Heart left ventricle (tissue), 16 donors: ENCODE data around the gene SLC17A8. TPM values are rescaled to one million over a fixed set of nuclear protein-coding genes. Genes with fewer than 3 reads are reported as not detected.
"Not testable (repeated sequence)": the region's sequence is repeated elsewhere in the genome, so short reads cannot be mapped to it uniquely, and the experiment has no call there.

Experiments
- ATAC-seq, 4 donors: fragments of 200-7000 bp; cut with Tn5 transposase; one replicate each; pipeline ENCODE4 v1.9.1; 2020 to 2022; ENCODE audit warnings: moderate library complexity in 4 of 4, mild to moderate bottlenecking in 3 of 4, moderate number of reproducible peaks in 1 of 4
- DNase-seq, 5 donors: peaks; one replicate each; pipeline ENCODE4 v3.0.0-alpha.2; 2020
- H3K27ac ChIP-seq, 12 donors: fragments of 200-600 bp; sonication (generic) in 4 of 12; one replicate each; pipeline versions ENCODE4 v1.5.0 to v1.8.0; 2016 to 2022; ENCODE audit warnings: mild to moderate bottlenecking in 2 of 12
- H3K27me3 ChIP-seq, 9 donors: fragments of 200-600 bp; sonication (generic) in 2 of 9; one replicate each; pipeline versions ENCODE4 v1.5.1 to v1.8.0; 2016 to 2022; ENCODE audit warnings: mild to moderate bottlenecking in 3 of 9
- H3K36me3 ChIP-seq, 9 donors: fragments of 200-600 bp; sonication (generic) in 2 of 9; one replicate each; pipeline versions ENCODE4 v1.5.0 to v1.8.0; 2018 to 2022; ENCODE audit warnings: mild to moderate bottlenecking in 2 of 9
- H3K4me1 ChIP-seq, 12 donors: fragments of 200-600 bp; sonication (generic) in 4 of 12; one replicate each; pipeline versions ENCODE4 v1.5.0 to v1.8.0; 2016 to 2022; ENCODE audit warnings: mild to moderate bottlenecking in 3 of 12
- H3K4me3 ChIP-seq, 12 donors: fragments of 200-600 bp; sonication (generic) in 4 of 12; one replicate each; pipeline versions ENCODE4 v1.5.0 to v1.8.0; 2017 to 2022; ENCODE audit warnings: mild to moderate bottlenecking in 9 of 12, moderate library complexity in 4 of 12
- H3K9me3 ChIP-seq, 12 donors: fragments of 200-600 bp; sonication (generic) in 4 of 12; one replicate each; pipeline versions ENCODE4 v1.5.0 to v1.8.0; 2016 to 2022; ENCODE audit warnings: mild to moderate bottlenecking in 1 of 12
- POLR2A ChIP-seq, 2 donors: fragments of 450-650 bp; IDR thresholded peaks; one replicate each; pipeline ENCODE4 v1.6.1; 2017; ENCODE audit warnings: antibody characterized with exemption in 2 of 2, mild to moderate bottlenecking in 2 of 2, moderate library complexity in 2 of 2
- WGBS, 4 donors: extraction: QIAGEN DNeasy Blood & Tissue Kit in 2 of 4; methylation state at CpG; one replicate each; pipeline versions ENCODE4 v1.1.5 to v1.1.7; 2013 to 2018; 5-methylcytosine and 5-hydroxymethylcytosine counted together
- intact Hi-C, 10 donors: fragments of 100-400 bp; cut with DNase I; formaldehyde crosslinking; loops; one replicate each; pipeline versions ENCODE4 v1.11.1 to v1.14.2; 2022
- polyA plus RNA-seq, 2 donors: library from polyadenylated mRNA; stranded (reverse); fragments of 200-250 nt; gene quantifications; one replicate each; pipeline ENCODE4 v1.2.3, GENCODE V29; 2013
- total RNA-seq, 9 donors: library from RNA; depleted of rRNA in 2 of 9; stranded (reverse); fragments of >200 nt in 2 of 9; fragmentation: NEBNext Ultra II Directional in 3 of 9; extraction: Animal tissue kit (Norgen Biotek cat#: 25700) in 3 of 9; gene quantifications; one replicate each; pipeline versions ENCODE4 v1.1.0 to v1.2.4, GENCODE V29; 2016 to 2023
- TF ChIP-seq, protein P1 (sequence below), 12 donors: fragments of 200-600 bp; sonication (generic) in 4 of 12; IDR thresholded peaks; one replicate each; pipeline versions ENCODE4 v1.5.0 to v1.8.0; 2018 to 2022; ENCODE audit warnings: antibody characterized with exemption in 12 of 12, mild to moderate bottlenecking in 5 of 12
- donor health status: ischemic (EF 13 %, LVEDD 7.1; RV severe dilation, severe dysfunction).
- donor health status: healthy with polysubstance abuse.
- donor health status: DM: no; HTN: yes; CAD: no.
- donor health status: DM: no; HTN: no; CAD: no.
- donor health status: ischemic (EF 25% LVEDD 6.9; RV normal size, moderate dysfunction).
- donor health status: ischemic (EF 25% LVEDD 5.7; RV mildly dilated, moderate dysfunction).
- donor health status: healthy.
- donor health status: DM: yes; HTN: yes; CAD: no.
- donor health status: ischemic (EF 35%, LVEDD 5.7; RV mildly dilated, moderate dysfunction).
- donor health status: nonischemic (EF 11% LVEDD 7.7; RV severe dilation, severe dysfunction).
- donor health status: DM: yes; HTN: yes; CAD: no.
- donor health status: PGD.
- donor health status: ischemic (EF 29% LVEDD 5.4; RV normal size, mild dysfunction).
- donor health status: nonischemic (EF 23%, LVEDD 6.1; RV moderate dilation, normal function).

Gene SLC17A8
- total and polyA plus RNA-seq, 11 donors = 0.15 TPM; not detected in 10

DNA sequence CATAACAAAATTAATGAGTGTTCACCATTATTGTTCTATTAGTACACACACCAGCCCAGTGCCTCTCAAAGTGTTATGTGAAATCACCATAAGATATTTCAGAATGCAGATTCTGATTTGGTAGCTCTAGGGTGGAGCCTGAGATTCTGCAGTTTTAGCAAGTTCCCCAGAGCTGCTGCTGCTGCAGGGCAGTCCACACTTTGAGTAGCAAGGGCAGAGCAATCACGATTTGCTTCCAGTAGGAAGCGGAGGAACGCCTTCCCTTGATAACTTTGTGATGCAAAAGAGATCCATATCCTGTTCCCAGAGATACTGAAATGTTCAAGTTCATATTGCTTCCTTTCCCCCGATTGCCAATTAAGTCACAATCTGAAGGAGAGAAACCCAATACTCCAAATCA, 57.9 kb downstream of the SLC17A8 start:
- TF ChIP-seq, protein P1, sequence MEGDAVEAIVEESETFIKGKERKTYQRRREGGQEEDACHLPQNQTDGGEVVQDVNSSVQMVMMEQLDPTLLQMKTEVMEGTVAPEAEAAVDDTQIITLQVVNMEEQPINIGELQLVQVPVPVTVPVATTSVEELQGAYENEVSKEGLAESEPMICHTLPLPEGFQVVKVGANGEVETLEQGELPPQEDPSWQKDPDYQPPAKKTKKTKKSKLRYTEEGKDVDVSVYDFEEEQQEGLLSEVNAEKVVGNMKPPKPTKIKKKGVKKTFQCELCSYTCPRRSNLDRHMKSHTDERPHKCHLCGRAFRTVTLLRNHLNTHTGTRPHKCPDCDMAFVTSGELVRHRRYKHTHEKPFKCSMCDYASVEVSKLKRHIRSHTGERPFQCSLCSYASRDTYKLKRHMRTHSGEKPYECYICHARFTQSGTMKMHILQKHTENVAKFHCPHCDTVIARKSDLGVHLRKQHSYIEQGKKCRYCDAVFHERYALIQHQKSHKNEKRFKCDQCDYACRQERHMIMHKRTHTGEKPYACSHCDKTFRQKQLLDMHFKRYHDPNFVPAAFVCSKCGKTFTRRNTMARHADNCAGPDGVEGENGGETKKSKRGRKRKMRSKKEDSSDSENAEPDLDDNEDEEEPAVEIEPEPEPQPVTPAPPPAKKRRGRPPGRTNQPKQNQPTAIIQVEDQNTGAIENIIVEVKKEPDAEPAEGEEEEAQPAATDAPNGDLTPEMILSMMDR (IDR thresholded peaks at IDR 0.05) = no peak
- no peak for TF ChIP-seq POLR2A (IDR thresholded peaks at IDR 0.05)
- Histone ChIP-seq H3K27ac (no peak overlapping the region), H3K9me3 (no peaks in the 10 kb centered on the region), H3K27me3 (no peaks in the 10 kb centered on the region), H3K36me3 (no peaks in the 10 kb centered on the region), H3K4me1 (no peaks in the 10 kb centered on the region), H3K4me3 (no peak overlapping the region)
- WGBS, 4 donors = 25 to 40% (median 39%) methylated on average over 4 of the region's 4 CpGs
- intact Hi-C loops = no loop called here
- ATAC-seq (no peak), DNase-seq (no peak)

DNA sequence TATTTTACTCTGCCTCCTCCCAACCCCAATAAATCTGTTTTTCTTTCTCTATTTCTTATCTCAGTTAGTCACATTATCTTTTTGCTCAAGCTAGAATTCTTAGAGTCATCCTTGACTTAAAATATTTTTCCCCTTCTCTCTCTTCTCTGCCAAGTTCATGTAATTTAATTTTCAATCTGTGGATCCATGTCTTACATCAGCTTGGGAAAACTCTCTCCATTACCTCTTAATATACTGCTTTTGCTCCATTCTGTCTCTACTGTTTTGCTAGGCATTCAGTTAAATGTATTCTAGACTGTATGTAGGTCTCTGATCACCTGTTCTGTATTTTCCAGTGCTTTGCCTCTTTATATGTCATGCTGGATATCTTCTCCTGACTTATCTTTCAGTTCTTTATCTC, 65.8 kb downstream of the SLC17A8 start:
- Histone ChIP-seq H3K27me3 (no peaks in the 10 kb centered on the region), H3K4me1 (no peaks in the 10 kb centered on the region), H3K9me3 (peaks cover 0 to 17% (median 3%) of the 10 kb centered on the region in 12 donors), H3K27ac (no peak overlapping the region), H3K4me3 (no peak overlapping the region), H3K36me3 (no peaks in the 10 kb centered on the region)
- no peak for TF ChIP-seq POLR2A (IDR thresholded peaks at IDR 0.05)
- TF ChIP-seq, protein P1 (IDR thresholded peaks at IDR 0.05) = no peak
- DNase-seq (no peak), ATAC-seq (no peak)
- intact Hi-C loops = no loop called here

DNA sequence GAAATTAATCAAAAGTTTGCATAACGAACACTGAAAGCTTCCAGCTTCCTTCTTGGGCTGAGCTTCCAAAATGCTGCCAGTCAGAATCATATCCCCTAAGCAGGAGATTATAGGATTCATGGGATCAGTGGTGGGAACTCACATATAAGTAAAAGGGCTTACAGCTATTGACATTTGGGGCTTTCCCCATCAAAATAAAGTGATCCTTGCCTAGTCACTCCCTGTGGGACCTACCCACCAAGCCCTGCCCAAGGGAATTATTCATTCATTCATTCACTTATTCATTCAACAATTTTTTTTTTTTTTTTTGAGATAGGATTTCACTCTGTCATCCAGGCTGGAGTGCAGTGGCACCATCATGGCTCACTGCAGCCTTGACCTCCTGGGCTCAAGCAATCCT, 69.3 kb downstream of the SLC17A8 start:
- Histone ChIP-seq H3K4me1 (no peaks in the 10 kb centered on the region), H3K27ac (no peak overlapping the region), H3K27me3 (no peaks in the 10 kb centered on the region), H3K4me3 (no peak overlapping the region), H3K36me3 (no peaks in the 10 kb centered on the region), H3K9me3 (peaks cover 0 to 21% (median 3%) of the 10 kb centered on the region in 12 donors)
- ATAC-seq = no peak
- TF ChIP-seq, protein P1 (IDR thresholded peaks at IDR 0.05) = no peak
- TF ChIP-seq POLR2A (IDR thresholded peaks at IDR 0.05) = no peak
- DNase-seq = no peak
- intact Hi-C loops = no loop called here
- 15 to 20% (median 17%) methylated on average over 1 of the region's 1 CpG for WGBS, 4 donors

DNA sequence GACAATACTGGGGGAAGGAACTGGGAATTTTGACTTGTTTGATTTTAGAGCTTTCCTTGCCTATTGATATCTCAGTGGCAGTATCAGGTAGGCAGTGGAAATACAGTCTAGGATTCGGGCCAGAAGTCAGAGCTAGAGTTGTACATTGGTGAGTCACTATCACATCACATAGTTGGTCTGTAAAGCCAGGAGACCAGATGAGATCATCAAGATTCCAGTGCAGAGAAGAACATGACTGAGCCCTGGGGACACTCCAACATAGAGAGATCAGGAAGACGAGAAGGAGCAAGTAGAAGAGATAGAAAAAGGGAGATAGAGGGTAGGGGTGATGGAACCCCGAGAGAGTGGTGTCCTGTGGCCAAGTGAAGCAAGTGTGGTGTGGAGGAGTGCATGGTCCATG, 70.2 kb downstream of the SLC17A8 start:
- Histone ChIP-seq H3K4me1 (no peaks in the 10 kb centered on the region), H3K4me3 (no peak overlapping the region), H3K27ac (no peak overlapping the region), H3K27me3 (no peaks in the 10 kb centered on the region), H3K36me3 (no peaks in the 10 kb centered on the region), H3K9me3 (peaks cover 0 to 21% (median 3%) of the 10 kb centered on the region in 12 donors)
- no peak for ATAC-seq
- TF ChIP-seq, protein P1 (IDR thresholded peaks at IDR 0.05) = no peak
- no peak for TF ChIP-seq POLR2A (IDR thresholded peaks at IDR 0.05)
- intact Hi-C loops = no loop called here
- no peak for DNase-seq
- 58 to 67% (median 63%) methylated on average over 3 of the region's 3 CpGs for WGBS, 4 donors

DNA sequence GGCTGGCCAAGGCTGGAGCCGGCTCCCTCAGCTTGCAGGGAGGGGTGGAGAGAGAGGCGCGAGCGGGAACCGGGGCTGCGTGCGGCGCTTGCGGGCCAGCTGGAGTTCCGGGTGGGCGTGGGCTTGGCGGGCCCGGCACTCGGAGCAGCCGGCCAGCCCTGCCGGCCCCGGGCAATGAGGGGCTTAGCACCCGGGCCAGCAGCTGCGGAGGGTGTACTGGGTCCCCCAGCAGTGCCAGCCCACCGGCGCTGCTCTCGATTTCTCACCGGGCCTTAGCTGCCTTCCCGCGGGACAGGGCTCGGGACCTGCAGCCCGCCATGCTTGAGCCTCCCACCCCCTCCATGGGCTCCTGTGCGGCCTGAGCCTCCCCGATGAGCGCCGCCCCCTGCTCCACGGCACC, 73.4 kb downstream of the SLC17A8 start:
- H3K36me3 ChIP-seq, ATAC-seq, H3K4me3 ChIP-seq, H3K27ac ChIP-seq, DNase-seq, H3K27me3 ChIP-seq, intact Hi-C loops, H3K4me1 ChIP-seq: not testable (repeated sequence)
- H3K9me3 ChIP-seq = peaks cover 0 to 13% (median 0%) of the 10 kb centered on the region in 12 donors
- WGBS, 4 donors = 93 to 98% (median 95%) methylated on average over 16 to 32 of the region's 32 CpGs
